CD4-positive, alpha-beta T cell treated with Interleukin-17A for 1 hour (primary cell): ENCODE results near the gene ITGB3.
A peak's percentile ranks its signal among the peaks of the same experiment; 100 is the strongest.
"Not testable (repeated sequence)": the region's sequence is repeated elsewhere in the genome, so short reads cannot be mapped to it uniquely, and the experiment has no call there.

Experiments used
- DNase-seq: peaks from one replicate; pipeline ENCODE4 v3.0.0-alpha.2; 2020

Gene ITGB3

GRCh38 chr17:47253541-47254402, at the start of gene ITGB3:
ITGB3 (plus strand) TSS chr17:47253827; CDS start chr17:47253862, 35 bp downstream.
- DNase-seq = peak; percentile 54

GRCh38 chr17:47203984-47204721, 49.5 kb upstream of the ITGB3 start:
- peak; percentile 67 for DNase-seq

DNA sequence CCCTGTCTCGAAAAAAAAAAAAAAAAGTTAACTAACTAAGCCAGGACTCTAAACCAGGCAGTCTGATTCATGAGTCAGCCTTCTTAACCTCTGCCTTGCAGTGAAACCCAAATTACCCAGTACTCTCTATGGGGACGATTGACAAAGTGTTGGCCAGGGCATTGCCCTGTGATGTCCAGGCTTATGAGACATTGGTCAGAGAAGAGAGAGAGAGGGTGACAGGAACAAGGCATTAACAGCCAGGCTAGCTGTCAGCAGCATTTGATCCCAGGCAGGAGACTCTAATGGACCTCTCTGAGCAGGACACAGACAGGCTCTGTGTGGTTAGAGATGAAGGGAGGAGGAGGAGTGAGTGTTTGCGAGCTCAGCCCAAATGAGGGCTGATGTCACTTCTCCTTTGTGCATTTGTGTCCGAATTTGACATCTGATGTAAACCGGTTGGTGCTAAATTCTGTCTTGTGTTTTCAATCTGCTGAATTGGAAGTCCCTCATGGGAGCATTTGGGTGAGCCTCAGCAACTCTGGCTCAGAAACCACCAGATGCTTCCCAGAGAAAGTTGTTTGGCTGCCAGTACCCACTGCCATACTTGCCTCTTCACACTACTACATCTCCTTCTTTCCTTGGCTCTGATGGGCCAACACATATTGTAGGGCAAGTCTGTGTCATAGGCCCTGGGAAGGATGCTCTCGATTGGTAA, 48.8 kb upstream of the ITGB3 start:
- DNase-seq = peak; percentile 59

DNA sequence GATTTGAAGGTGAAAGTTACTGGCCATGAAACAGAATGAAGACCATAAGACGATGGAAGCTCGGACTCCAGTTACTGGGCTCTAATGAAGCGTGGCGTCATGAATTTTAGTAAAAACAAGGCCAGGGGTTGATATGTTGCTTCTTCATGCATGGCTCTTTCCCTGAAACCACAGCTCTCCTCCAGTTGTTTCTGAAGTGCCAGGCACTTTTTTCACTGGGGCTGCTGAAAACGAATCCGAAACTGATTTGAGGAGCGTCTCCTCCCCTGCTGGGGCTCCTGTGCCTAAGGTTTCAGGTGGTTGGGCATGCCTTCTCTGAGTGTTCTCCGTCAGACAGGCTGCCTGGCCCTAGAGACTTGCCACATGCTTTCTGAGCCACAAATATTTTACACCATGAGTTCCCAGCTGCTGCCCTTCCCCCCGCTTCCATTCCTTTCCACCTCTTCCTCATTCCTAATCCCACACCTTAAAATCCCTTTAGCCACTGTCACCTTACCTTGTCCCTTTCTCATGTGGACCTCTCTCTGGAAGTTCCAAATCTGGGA, 48.1 kb upstream of the ITGB3 start:
- DNase-seq = peak; percentile 81

GRCh38 chr17:47207143-47208067, 46.2 kb upstream of the ITGB3 start:
- DNase-seq = no peak

- DNase-seq = no peak
These were observed 44.7 kb upstream of the ITGB3 start, which contains the start of gene MYL4 for GRCh38 chr17:47208744-47209488. MYL4 (plus strand) TSS chr17:47209348; CDS start chr17:47209423, 75 bp downstream.

DNA sequence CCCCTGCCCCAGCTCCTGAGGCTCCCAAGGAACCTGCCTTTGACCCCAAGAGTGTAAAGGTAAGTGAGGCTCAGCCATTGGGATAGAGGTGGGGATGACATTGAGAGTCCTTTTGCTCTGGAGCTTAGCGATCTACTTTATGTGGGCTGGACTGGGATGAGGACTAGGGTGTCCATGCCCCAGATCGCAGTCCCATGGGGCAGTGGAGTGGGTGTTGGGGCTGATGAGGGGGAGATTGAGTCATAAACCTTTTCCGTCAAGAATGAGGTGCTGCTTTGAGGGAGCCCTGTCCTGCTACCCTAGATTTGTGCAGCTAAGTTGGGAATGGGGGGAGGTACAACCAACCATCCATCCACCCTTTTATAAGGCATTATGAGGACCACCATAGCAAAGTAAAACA, 44.1 kb upstream of the ITGB3 start:
- DNase-seq = no peak

GRCh38 chr17:47210105-47210504, 43.5 kb upstream of the ITGB3 start:
- DNase-seq = no peak

DNA sequence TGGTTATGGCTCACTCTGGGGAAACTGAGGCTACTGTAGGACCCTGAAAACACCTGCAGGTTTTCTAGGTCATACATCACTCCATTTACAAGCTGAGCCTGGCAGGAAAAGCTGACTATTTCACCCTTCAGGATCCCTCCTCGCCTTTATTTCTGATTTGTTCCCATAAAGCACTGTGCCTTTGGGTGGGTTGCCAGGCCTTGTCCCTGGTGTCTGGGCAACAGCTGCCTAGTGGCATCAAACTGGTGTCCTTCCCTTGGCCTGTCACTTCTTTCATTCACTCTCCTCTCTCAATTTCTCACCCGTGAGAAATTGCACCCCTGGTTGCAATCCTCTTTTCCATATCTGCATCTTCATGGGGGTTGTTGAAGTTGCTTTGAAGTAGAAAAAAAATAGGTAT, 42.8 kb upstream of the ITGB3 start:
- no peak for DNase-seq

- DNase-seq = no peak
These were observed 41.2 kb upstream of the ITGB3 start for GRCh38 chr17:47212458-47212857.

GRCh38 chr17:47213540-47213939, 40.1 kb upstream of the ITGB3 start:
- DNase-seq = no peak

DNA sequence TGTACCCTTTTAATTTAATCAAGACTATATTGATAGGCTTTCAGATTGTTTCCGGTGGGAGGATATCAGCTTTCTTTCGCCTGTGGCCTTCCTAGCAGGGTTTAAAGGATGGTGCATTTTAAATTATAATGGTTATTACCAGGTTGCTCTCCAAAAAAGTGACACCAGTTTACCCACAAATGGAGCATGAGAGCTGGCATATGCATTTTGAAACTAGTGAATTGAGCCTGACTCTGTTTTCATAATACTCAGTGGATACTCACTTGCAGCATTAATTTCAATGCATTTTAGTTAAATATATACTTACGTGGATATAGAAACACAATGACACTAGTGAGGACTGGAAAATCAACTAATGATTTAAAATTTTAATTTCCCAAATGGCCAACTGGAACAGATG, 38.7 kb upstream of the ITGB3 start:
- no peak for DNase-seq

DNA sequence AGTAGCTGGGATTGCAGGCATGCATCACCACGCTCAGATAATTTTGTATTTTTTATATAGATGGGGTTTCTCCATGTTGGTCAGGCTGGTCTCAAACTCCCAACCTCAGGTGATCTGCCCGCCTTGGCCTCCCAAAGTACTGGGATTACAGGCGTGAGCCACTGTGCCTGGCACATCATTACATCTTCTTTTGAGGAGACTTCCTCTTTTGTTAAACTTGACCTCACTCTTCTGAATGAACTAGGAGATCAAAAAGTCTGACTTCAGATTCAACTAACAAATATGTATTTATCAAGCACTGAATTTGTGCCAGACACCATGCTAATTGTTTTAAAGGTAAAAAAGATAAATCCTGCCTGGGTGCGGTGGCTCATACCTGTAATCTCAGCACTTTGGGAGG, 36.8 kb upstream of the ITGB3 start:
- not testable (repeated sequence) for DNase-seq

DNA sequence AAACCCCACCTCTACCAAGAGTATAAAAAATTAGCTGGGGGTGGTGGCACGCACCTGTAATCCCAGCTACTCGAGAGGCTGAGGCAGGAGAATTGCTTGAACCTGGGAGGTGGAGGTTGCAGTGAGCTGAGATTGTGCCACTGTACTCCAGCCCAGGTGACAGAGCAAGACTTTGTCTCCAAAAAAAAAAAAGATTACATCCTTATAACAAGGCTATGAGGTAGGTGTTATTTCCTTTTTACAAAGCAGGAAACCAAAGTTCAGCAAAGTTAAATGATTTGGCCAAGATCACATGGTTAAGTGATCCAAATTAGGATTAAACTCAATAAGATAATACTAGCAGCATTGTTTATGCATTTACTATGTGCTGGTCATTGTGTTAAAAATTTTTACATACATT, 36.3 kb upstream of the ITGB3 start:
- DNase-seq = peak; percentile 62

DNA sequence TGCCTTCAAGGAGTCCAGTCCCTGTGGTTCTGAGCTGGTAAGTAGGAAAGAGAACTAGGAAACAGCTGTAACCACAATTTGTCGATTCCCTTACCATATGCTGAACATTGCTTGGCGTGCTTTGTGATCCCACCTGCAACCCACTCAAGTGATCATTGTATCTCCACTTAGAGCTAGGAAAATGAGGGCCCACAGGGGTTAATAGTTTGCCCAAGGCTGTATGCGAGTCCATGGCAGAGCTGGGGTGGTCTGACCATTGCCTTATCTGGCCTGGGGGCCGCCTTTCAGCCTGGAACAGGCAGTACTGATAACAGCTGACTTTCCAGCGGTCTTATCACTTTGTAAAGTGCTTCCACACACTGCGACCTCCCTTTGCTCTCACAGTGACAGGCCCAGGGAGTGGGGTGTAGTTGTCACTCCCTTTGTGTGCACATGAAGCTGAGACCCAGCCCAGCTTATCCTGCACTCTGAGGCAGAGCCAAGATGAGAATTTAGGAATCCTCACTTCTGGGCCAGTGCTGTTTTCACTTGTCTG, 34.7 kb upstream of the ITGB3 start:
- DNase-seq = no peak

GRCh38 chr17:47219621-47220475, 33.8 kb upstream of the ITGB3 start:
- no peak for DNase-seq

DNA sequence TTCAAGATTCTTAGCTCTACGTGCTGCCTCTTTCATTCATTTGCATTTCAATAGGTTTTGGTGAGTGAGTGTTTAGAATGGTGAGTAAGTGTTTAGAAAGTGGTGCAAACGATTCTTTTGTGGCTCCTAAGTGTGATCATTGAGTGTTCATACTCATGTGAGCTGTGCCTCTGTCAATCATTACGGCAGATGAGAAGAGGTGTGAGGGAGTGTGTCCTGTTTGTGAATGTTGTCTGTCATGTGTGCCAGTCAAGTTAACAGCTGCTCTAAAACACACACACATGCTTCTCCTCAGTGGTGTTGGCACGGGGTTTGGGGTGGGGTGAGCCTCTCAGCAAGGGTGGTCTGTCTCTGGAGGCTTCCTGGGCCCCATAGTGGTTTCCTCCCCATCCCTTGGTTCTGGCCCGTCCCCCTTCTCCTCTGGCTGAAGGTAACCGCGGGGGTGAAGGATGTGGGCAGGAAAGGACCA, 33.1 kb upstream of the ITGB3 start:
- peak; percentile 46 for DNase-seq

GRCh38 chr17:47221154-47221553, 32.5 kb upstream of the ITGB3 start:
- no peak for DNase-seq

DNA sequence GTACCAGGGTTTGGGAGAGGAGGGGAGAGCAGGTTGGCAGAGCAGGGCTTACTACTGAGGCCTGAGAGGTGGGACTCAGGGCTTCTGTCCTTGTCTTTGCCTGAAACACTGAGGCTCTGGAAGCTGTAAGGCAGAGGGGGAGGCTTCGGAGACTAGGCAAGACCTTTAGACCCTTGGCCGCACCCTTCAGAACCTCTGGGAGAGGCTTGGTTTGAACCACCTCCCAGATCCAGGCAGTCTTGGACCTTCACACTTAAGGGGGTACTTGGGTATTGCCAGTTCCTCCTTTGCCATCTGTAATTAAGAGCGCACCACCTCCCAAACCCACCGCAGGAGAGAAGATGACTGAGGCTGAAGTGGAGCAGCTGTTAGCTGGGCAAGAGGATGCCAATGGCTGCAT, 31.6 kb upstream of the ITGB3 start:
- no peak for DNase-seq

GRCh38 chr17:47223007-47223406, 30.6 kb upstream of the ITGB3 start:
- DNase-seq = no peak
